Measurements from ENCODE around the gene MYH1.
"Not testable (repeated sequence)": the region's sequence is repeated elsewhere in the genome, so short reads cannot be mapped to it uniquely, and the experiment has no call there.

Gene MYH1

DNA sequence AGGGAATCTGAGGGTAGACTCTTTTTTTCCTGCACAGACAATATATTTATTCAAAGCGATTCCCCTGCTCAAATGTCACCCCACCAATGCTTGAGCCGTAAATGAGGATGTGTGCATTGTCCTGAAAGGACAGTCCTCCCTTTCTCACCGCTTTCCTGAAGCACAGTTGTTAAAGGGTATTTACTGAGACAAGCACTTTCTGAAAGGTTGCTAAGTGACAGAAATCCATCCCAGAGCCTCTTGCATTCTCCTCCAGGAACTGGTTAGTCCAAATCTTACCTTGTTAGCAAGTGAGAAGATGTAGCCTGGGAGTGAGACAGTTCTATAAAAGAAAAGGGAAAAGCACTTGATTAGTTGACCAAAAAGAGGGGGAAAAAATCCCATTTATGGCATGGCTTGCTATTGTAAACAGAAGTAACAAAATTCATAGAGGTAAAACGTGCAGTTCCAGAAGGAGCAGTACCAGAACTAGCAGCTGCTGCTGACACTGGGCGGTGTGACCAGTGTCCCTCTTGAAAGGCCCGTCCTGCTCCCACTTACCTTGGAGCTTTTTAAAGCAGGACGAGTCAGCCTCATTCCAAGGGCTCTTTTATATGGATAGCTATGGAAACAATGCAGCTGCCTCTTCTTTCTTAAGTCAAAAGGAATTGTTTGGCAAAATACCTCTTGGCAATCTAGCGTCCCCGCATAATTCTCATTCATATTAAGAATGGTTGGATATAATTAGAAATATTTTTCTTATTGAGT is 30.9 kb upstream of the MYH1 start, which contains the start of gene MYH2:
MYH2 (minus strand) TSS at position 563 of the 747 bp plus-strand sequence. CDS start 1,738 bp downstream, outside the sequence.
- in situ Hi-C loops (cut with HindIII; ENCODE audit: low sequenced_read_pairs) = no loop called here
- no peak for DNase-seq (ENCODE audit: low read depth)
- TF ChIP-seq, protein P1, sequence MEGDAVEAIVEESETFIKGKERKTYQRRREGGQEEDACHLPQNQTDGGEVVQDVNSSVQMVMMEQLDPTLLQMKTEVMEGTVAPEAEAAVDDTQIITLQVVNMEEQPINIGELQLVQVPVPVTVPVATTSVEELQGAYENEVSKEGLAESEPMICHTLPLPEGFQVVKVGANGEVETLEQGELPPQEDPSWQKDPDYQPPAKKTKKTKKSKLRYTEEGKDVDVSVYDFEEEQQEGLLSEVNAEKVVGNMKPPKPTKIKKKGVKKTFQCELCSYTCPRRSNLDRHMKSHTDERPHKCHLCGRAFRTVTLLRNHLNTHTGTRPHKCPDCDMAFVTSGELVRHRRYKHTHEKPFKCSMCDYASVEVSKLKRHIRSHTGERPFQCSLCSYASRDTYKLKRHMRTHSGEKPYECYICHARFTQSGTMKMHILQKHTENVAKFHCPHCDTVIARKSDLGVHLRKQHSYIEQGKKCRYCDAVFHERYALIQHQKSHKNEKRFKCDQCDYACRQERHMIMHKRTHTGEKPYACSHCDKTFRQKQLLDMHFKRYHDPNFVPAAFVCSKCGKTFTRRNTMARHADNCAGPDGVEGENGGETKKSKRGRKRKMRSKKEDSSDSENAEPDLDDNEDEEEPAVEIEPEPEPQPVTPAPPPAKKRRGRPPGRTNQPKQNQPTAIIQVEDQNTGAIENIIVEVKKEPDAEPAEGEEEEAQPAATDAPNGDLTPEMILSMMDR (IDR thresholded peaks at IDR 0.05; ENCODE audit: low read depth, low read length, missing control alignments) = no peak
- no peak within 1 kb of the TSS for H3K4me3 ChIP-seq (ENCODE audit: low read depth, low read length)

DNA sequence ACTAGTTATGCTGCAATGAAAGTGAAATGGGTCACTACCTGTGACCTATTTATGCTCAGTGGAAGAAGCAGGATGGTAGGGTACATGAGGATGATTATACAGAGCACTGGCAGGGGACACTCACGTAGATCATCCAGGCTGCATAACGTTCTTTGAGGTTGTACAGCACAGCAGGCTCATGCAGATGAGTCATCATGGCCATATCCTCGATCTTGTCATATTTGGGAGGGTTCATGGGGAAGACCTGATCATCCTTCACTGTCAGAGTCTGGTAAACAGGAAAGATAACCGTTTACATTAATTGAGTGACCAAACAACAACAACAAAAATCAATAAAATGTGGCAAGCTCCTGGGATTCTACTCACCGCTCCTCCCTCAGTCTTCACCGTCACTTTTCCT is 29.0 kb upstream of the MYH1 start:
- no peak overlapping the region for H3K4me3 ChIP-seq (ENCODE audit: low read depth, low read length)
- TF ChIP-seq, protein P1 (IDR thresholded peaks at IDR 0.05; ENCODE audit: low read depth, low read length, missing control alignments) = no peak
- no peak for DNase-seq (ENCODE audit: low read depth)
- in situ Hi-C loops (cut with HindIII; ENCODE audit: low sequenced_read_pairs) = no loop called here

DNA sequence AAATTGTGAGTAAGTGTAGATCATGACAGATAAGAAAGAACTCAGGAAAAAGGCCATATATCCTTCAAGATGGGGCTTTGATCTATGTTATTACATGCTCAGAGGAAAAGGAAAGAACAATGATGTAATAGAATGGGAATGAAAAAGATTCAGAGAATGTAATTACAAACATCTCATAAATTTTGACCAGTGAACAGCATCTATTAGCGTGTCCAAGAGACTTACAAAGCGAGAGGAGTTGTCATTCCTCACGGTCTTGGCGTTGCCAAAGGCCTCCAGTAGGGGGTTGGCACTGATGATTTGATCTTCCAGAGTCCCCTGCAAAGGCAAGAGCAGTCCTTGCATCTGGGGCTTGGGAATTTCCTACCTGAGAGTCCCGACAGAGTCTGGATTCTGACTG is 25.1 kb upstream of the MYH1 start:
- in situ Hi-C loops (cut with HindIII; ENCODE audit: low sequenced_read_pairs); DNase-seq (ENCODE audit: low read depth); H3K4me3 ChIP-seq (ENCODE audit: low read depth, low read length): not testable (repeated sequence)
- TF ChIP-seq, protein P1 (IDR thresholded peaks at IDR 0.05; ENCODE audit: low read depth, low read length, missing control alignments) = peak; percentile 12

DNA sequence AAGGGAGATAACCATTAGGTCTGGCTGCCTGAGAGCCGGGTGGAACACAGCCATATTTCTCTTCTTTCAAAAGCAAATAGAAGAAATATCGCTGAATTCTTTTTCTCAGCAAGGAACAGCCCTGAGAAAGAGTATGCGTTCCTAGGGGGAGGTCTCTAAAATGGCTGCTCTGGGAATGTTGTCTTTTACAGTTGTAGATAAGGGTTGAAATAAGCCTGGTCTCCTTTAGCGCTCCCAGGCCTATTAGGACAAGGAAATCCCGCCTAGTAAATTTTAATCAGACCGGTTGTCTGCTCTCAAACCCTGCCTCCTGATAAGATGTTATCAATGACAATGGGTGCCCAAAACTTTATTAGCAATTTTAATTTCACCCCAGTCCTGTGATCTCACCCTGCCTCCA is 22.8 kb upstream of the MYH1 start:
- in situ Hi-C loops (cut with HindIII; ENCODE audit: low sequenced_read_pairs); H3K4me3 ChIP-seq (ENCODE audit: low read depth, low read length); DNase-seq (ENCODE audit: low read depth): not testable (repeated sequence)

DNA sequence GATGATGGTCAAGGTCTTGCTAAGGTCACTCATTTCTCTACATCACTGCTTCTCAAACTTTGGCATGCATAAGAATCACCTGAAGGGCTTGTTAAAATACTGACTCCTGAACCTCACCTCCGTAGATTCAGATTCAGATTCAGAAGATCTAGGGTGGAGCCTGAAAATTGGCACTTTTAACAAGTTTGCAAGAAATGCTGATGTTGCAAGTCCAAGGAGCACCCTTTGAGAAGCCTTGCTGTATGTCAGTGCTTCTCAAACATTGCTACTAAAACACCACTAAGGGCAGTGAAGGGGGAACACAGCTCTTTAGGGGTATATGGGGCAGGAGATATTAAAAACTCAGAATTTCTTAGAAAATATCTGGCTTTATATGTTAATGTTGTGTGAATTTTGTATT is 13.7 kb upstream of the MYH1 start:
- TF ChIP-seq, protein P1 (IDR thresholded peaks at IDR 0.05; ENCODE audit: low read depth, low read length, missing control alignments) = no peak
- in situ Hi-C loops (cut with HindIII; ENCODE audit: low sequenced_read_pairs) = no loop called here
- DNase-seq (ENCODE audit: low read depth) = no peak
- no peak overlapping the region for H3K4me3 ChIP-seq (ENCODE audit: low read depth, low read length)

DNA sequence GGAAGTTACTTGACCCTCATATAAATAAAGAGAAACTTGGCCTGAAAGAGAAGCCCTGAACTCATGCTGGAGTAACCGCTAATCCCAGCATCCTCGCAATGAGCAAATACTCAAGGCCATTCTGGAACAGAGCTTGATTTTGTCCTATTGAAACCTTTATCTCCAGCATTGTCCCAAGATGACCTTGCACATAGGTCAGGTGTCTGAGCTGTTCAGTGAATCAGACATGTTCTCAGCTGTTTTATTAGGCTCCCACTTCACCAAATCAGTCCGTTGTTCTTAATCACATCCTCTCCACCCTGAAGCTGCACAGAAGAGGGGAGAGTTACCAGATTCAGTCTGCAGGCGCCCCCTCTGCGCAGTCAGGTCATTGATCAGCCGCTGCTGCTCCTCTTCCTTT is 9.1 kb upstream of the MYH1 start:
- H3K4me3 ChIP-seq (ENCODE audit: low read depth, low read length) = no peak overlapping the region
- TF ChIP-seq, protein P1 (IDR thresholded peaks at IDR 0.05; ENCODE audit: low read depth, low read length, missing control alignments) = no peak
- no peak for DNase-seq (ENCODE audit: low read depth)
- in situ Hi-C loops (cut with HindIII; ENCODE audit: low sequenced_read_pairs) = no loop called here

DNA sequence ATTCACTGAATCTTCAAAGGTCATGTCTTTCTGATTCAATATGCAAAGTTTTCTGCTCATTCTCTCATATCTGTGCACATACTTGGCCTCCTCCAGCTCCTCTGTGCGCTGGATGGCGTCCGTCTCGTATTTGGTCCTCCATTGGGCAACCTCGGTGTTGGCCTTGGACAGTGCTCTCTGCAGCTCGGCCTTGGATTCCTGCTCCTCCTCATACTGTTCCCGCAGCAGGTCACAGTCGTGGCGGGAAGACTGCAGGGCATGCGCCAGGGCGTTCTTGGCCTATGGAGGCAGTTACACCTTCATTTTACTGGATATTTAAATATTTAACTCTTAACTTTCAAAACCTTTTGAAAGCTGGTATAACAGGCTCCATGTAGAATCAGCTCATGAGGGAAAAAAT is 8.2 kb upstream of the MYH1 start:
- no peak for DNase-seq (ENCODE audit: low read depth)
- TF ChIP-seq, protein P1 (IDR thresholded peaks at IDR 0.05; ENCODE audit: low read depth, low read length, missing control alignments) = no peak
- no peak overlapping the region for H3K4me3 ChIP-seq (ENCODE audit: low read depth, low read length)
- in situ Hi-C loops (cut with HindIII; ENCODE audit: low sequenced_read_pairs) = no loop called here

Data from astrocyte of the cerebellum (primary cell).